Small intestine (tissue), 7 donors: ENCODE data around the gene CTNNA3. TPM values are rescaled to one million over a fixed set of nuclear protein-coding genes. Genes with fewer than 3 reads are reported as not detected.

Source experiments
- DNase-seq, 2 donors: peaks; one replicate each; pipeline versions ENCODE4 v3.0.0 to v3.0.0-alpha.2; 2013
- FAIRE-seq: peaks from 2 replicates; lab custom pipeline; 2012; peaks lifted over from hg19 to GRCh38; lab: Jason Lieb, UNC
- H3K27ac ChIP-seq, 3 donors: one replicate each; pipeline ENCODE4 v1.5.1; 2013; ENCODE audit warnings: low read length in 2 of 3, mild to moderate bottlenecking in 2 of 3, control low read depth in 1 of 3, inconsistent platforms in 1 of 3, low read depth in 1 of 3, moderate library complexity in 1 of 3
- H3K27me3 ChIP-seq, 3 donors: one replicate each; pipeline ENCODE4 v1.6.1; 2013; ENCODE audit warnings: low read length in 3 of 3, inconsistent platforms in 1 of 3; ENCODE audit not compliant: control insufficient read depth in 3 of 3, insufficient read depth in 3 of 3
- H3K36me3 ChIP-seq, 3 donors: one replicate each; pipeline ENCODE4 v1.6.1; 2013; ENCODE audit warnings: low read length in 3 of 3, inconsistent platforms in 1 of 3, low read depth in 1 of 3, mild to moderate bottlenecking in 1 of 3, moderate library complexity in 1 of 3; ENCODE audit not compliant: control insufficient read depth in 3 of 3, insufficient read depth in 2 of 3
- H3K4me1 ChIP-seq, 3 donors: one replicate each; pipeline ENCODE4 v1.6.1; 2013; ENCODE audit warnings: low read length in 2 of 3, inconsistent platforms in 1 of 3, low read depth in 1 of 3, mild to moderate bottlenecking in 1 of 3, moderate library complexity in 1 of 3; ENCODE audit not compliant: control insufficient read depth in 3 of 3, insufficient read depth in 2 of 3
- H3K4me3 ChIP-seq, 3 donors: one replicate each; pipeline ENCODE4 v1.5.1; 2013; ENCODE audit warnings: low read length in 3 of 3, control low read depth in 1 of 3, inconsistent platforms in 1 of 3, low read depth in 1 of 3, mild to moderate bottlenecking in 1 of 3, moderate library complexity in 1 of 3
- H3K9me3 ChIP-seq, 2 donors: one replicate each; pipeline ENCODE4 v1.6.1; 2013; ENCODE audit warnings: low read depth in 1 of 2, low read length in 1 of 2; ENCODE audit not compliant: control insufficient read depth in 2 of 2, insufficient read depth in 1 of 2
- WGBS, 3 donors: extraction: QIAGEN DNeasy Blood & Tissue Kit; methylation state at CpG; one replicate each; pipeline ENCODE4 v1.1.7; 2013; 5-methylcytosine and 5-hydroxymethylcytosine counted together
- polyA plus RNA-seq, 4 donors: library from polyadenylated mRNA; stranded (reverse) in 3 of 4; unstranded in 1 of 4; fragments of 200-250 nt in 3 of 4; fragments of 120-200 nt in 1 of 4; gene quantifications; one replicate each; pipeline versions ENCODE4 v1.2.1 to v1.2.3, GENCODE V29; 2013
- donor health status: healthy with polysubstance abuse.
- donor health status: control.
- donor health status: control.
- donor health status: Bipolar disorder and iron deficiency.
- donor health status: healthy.

CTNNA3 gene
- polyA plus RNA-seq, 4 donors = 0.24 to 0.38 TPM; not detected in 2

- peaks cover 0 to 6% (median 0%) of the 10 kb centered on the region in 3 donors for H3K4me1 ChIP-seq
- WGBS, 3 donors = 63 to 79% (median 72%) methylated on average over 1 of the region's 1 CpG
- no peak for FAIRE-seq
Observed at GRCh38 chr10:66827353-66827752, 868.6 kb downstream of the CTNNA3 start.

GRCh38 chr10:66823301-66823700, 872.7 kb downstream of the CTNNA3 start:
- H3K27me3 ChIP-seq = no peaks in the 10 kb centered on the region
- no peak overlapping the region for H3K27ac ChIP-seq
- peaks cover 0 to 6% (median 0%) of the 10 kb centered on the region in 3 donors for H3K4me1 ChIP-seq
- DNase-seq (no peak), FAIRE-seq (no peak)
- WGBS, 3 donors = 71 to 94% (median 73%) methylated on average over 1 of the region's 1 CpG
- no peak overlapping the region for H3K4me3 ChIP-seq
- no peaks in the 10 kb centered on the region for H3K36me3 ChIP-seq
- no peaks in the 10 kb centered on the region for H3K9me3 ChIP-seq

More at GRCh38 chr10:66827353-66827752, 868.6 kb downstream of the CTNNA3 start:
- no peaks in the 10 kb centered on the region for H3K27me3 ChIP-seq
- H3K36me3 ChIP-seq = no peaks in the 10 kb centered on the region
- H3K27ac ChIP-seq = no peak overlapping the region
- no peak for DNase-seq
- no peak overlapping the region for H3K4me3 ChIP-seq
- H3K9me3 ChIP-seq = no peaks in the 10 kb centered on the region

GRCh38 chr10:66822801-66823200, 873.2 kb downstream of the CTNNA3 start:
- WGBS, 3 donors = 6 to 31% (median 26%) methylated on average over 1 of the region's 1 CpG
- Histone ChIP-seq H3K4me3 (no peak overlapping the region), H3K9me3 (no peaks in the 10 kb centered on the region), H3K4me1 (peaks cover 0 to 6% (median 0%) of the 10 kb centered on the region in 3 donors), H3K27me3 (no peaks in the 10 kb centered on the region), H3K27ac (peak overlapping the region in 1 of 3 donors; percentile 39), H3K36me3 (no peaks in the 10 kb centered on the region)
- FAIRE-seq (no peak), DNase-seq (peak in 1 of 2 donors; percentile 21)

GRCh38 chr10:66819691-66820090, 876.3 kb downstream of the CTNNA3 start:
- Histone ChIP-seq H3K27ac (no peak overlapping the region), H3K36me3 (no peaks in the 10 kb centered on the region), H3K4me3 (no peak overlapping the region), H3K27me3 (no peaks in the 10 kb centered on the region), H3K9me3 (no peaks in the 10 kb centered on the region), H3K4me1 (peaks cover 0 to 6% (median 0%) of the 10 kb centered on the region in 3 donors)
- DNase-seq = no peak
- no peak for FAIRE-seq

- H3K4me3 ChIP-seq = no peak overlapping the region
- no peak overlapping the region for H3K27ac ChIP-seq
- no peaks in the 10 kb centered on the region for H3K4me1 ChIP-seq
- 72 to 85% (median 78%) methylated on average over 2 of the region's 2 CpGs for whole genome bisulfite sequencing, 3 donors
- H3K27me3 ChIP-seq = no peaks in the 10 kb centered on the region
- FAIRE-seq (no peak), DNase-seq (no peak)
- no peaks in the 10 kb centered on the region for H3K36me3 ChIP-seq
- H3K9me3 ChIP-seq = no peaks in the 10 kb centered on the region
Observed at GRCh38 chr10:66813122-66813521, 882.9 kb downstream of the CTNNA3 start.

- DNase-seq = no peak
- 86 to 92% (median 89%) methylated on average over 4 of the region's 4 CpGs for WGBS, 3 donors
- no peak overlapping the region for H3K27ac ChIP-seq
- H3K9me3 ChIP-seq = no peaks in the 10 kb centered on the region
- H3K36me3 ChIP-seq = no peaks in the 10 kb centered on the region
- FAIRE-seq = no peak
- H3K4me3 ChIP-seq = no peak overlapping the region
- H3K27me3 ChIP-seq = no peaks in the 10 kb centered on the region
- no peaks in the 10 kb centered on the region for H3K4me1 ChIP-seq
Observed at GRCh38 chr10:66811211-66811610, 884.8 kb downstream of the CTNNA3 start.

GRCh38 chr10:66809402-66809801, 886.6 kb downstream of the CTNNA3 start:
- no peaks in the 10 kb centered on the region for H3K9me3 ChIP-seq
- 78 to 90% (median 86%) methylated on average over 4 of the region's 4 CpGs for WGBS, 3 donors
- peak; percentile 10 for FAIRE-seq
- H3K4me3 ChIP-seq = no peak overlapping the region
- no peaks in the 10 kb centered on the region for H3K27me3 ChIP-seq
- peaks cover 0 to 5% (median 0%) of the 10 kb centered on the region in 3 donors for H3K4me1 ChIP-seq
- H3K36me3 ChIP-seq = no peaks in the 10 kb centered on the region
- no peak overlapping the region for H3K27ac ChIP-seq
- DNase-seq = no peak

- Histone ChIP-seq H3K36me3 (no peaks in the 10 kb centered on the region), H3K4me1 (peaks cover 0 to 5% (median 0%) of the 10 kb centered on the region in 3 donors), H3K4me3 (no peak overlapping the region), H3K27me3 (no peaks in the 10 kb centered on the region), H3K9me3 (no peaks in the 10 kb centered on the region), H3K27ac (no peak overlapping the region)
- DNase-seq = no peak
- no peak for FAIRE-seq
- WGBS, 3 donors = 71 to 95% (median 82%) methylated on average over 1 of the region's 1 CpG
Observed at GRCh38 chr10:66805612-66806011, 890.4 kb downstream of the CTNNA3 start.

GRCh38 chr10:66804962-66805361, 891.0 kb downstream of the CTNNA3 start:
- Histone ChIP-seq H3K9me3 (no peaks in the 10 kb centered on the region), H3K4me3 (no peak overlapping the region), H3K36me3 (no peaks in the 10 kb centered on the region), H3K27me3 (no peaks in the 10 kb centered on the region), H3K4me1 (peaks cover 0 to 5% (median 0%) of the 10 kb centered on the region in 3 donors), H3K27ac (peak overlapping the region in 1 of 3 donors; percentile 5)
- FAIRE-seq (no peak), DNase-seq (peak; percentile 79 to 93)
- WGBS, 3 donors = 11 to 36% (median 21%) methylated on average over 3 of the region's 3 CpGs
